Choroid plexus epithelial cell (primary cell): ENCODE measurements around the gene UNC13B.
"Not testable (repeated sequence)": the region's sequence is repeated elsewhere in the genome, so short reads cannot be mapped to it uniquely, and the experiment has no call there.

ENCODE experiments used
- DNase-seq: peaks from one replicate; pipeline ENCODE4 v3.0.0-alpha.2; 2010; ENCODE audit warnings: low read depth
- H3K4me3 ChIP-seq: 2 replicates; pipeline ENCODE4 v1.5.1; 2011; ENCODE audit warnings: low read depth, mild to moderate bottlenecking, control low read depth, low read length, moderate library complexity
- TF ChIP-seq, protein P1 (sequence below): conservative IDR thresholded peaks from 2 replicates; pipeline ENCODE4 v1.5.1; 2011; ENCODE audit warnings: low read depth, mild to moderate bottlenecking, control low read depth, inconsistent platforms, low read length, moderate library complexity

UNC13B gene

DNA sequence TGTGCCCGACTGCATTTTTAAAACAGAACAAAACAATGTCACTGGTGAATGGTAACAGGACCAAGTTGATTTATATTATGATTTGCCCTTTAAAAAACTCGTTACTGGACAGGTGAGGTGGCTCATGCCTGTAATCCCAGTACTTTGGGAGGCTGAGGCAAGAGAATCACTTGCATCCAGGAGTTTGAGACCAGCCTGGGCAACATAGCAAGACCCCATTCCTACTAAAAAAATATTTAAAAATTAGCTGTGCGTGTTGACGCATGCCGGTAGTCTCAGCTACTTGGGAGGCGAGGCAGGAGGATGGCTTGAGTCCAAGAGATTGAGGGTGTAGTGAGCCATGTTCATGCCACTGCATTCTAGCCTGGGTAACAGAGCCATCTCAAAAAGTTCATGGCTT lies 7.2 kb downstream of the UNC13B start:
- H3K4me3 ChIP-seq, result no peak overlapping the region
- TF ChIP-seq, protein P1, sequence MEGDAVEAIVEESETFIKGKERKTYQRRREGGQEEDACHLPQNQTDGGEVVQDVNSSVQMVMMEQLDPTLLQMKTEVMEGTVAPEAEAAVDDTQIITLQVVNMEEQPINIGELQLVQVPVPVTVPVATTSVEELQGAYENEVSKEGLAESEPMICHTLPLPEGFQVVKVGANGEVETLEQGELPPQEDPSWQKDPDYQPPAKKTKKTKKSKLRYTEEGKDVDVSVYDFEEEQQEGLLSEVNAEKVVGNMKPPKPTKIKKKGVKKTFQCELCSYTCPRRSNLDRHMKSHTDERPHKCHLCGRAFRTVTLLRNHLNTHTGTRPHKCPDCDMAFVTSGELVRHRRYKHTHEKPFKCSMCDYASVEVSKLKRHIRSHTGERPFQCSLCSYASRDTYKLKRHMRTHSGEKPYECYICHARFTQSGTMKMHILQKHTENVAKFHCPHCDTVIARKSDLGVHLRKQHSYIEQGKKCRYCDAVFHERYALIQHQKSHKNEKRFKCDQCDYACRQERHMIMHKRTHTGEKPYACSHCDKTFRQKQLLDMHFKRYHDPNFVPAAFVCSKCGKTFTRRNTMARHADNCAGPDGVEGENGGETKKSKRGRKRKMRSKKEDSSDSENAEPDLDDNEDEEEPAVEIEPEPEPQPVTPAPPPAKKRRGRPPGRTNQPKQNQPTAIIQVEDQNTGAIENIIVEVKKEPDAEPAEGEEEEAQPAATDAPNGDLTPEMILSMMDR, result no peak
- no peak for DNase-seq

DNA sequence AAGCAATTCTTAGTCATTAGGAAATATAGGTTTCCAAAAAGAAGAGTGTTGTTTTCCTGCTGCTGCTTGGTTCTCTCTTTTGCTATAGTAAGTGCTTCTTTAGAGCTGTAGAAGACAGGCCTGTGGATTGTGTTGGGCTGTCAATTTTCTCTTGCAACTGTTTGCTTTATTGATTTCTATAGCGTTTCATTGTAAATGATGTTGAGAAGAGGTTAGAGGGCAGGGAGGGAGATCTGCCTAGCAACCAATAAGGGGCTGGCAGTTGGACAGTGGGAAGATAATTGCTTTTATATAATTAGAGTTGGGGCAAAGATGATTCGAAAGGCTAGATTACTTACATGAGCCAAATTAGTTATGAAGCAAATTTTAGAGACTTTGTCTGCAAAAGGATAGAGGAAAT lies 11.1 kb downstream of the UNC13B start:
- no peak overlapping the region for H3K4me3 ChIP-seq

DNA sequence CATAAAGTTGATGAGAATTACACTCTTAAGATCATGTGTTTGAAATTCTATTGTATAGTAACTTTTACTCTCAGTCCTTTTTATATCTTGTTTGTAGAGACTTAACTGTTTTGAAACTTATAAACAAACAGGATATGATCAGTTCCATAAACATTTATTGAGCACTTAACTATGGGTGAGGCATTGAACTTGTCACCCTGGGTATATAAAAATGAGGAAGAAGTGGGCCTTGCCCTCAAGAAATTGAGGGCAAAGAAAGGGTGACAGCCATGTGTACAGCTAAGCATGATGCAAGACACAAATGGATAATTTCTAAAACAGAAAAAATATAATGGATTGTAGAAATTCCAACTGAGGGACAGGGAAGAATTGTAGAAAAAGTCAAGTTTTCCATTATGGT lies 15.7 kb downstream of the UNC13B start:
- TF ChIP-seq, protein P1, result no peak
- no peak for DNase-seq
- no peak overlapping the region for H3K4me3 ChIP-seq

More for the DNA sequence above, 11.1 kb downstream of the UNC13B start:
- TF ChIP-seq, protein P1, result no peak
- DNase-seq, result no peak

DNA sequence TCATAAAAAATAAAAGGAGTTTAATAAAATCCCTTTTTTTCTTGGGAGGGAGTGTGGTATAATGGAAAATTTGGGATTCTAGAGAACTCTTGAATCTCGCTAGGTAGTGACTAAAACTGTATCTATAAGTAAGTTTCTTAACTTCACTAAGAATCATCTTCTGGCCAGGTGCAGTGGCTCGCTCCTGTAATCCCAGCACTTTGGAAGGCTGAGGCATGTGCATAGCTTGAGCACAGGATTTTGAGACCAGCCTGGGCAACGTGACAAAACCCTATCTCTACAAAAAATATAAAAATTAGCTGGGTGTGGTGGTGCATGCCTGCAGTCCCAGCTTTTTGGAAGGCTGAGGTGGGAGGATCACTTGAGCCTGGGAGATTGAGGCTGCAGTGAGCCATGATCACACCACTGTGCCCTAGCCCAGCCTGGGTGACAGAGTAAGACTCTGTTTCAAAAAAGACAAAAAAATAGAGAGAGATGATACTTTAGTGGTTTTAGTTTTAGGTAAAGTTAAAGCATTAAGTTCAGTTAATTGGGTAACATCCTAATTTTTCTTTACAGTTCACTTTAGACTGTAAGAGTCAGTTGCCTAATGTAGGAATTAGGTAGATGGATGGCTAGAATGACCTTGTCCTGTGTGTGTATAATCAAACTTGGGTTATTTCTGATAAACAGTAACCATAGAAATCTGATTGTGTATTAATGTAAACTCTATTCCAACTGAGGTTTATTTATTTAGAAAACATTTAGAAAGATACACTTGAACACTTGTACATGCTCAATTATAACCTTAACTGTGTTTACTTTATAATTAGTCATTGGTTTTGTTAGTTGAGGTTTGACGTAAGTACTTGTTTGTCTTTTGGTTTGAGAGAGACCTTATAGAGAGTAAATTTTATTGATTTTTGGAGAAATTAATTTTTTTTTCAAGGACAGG lies 17.8 kb downstream of the UNC13B start:
- no peak overlapping the region for H3K4me3 ChIP-seq
- no peak for DNase-seq
- TF ChIP-seq, protein P1, result no peak

DNA sequence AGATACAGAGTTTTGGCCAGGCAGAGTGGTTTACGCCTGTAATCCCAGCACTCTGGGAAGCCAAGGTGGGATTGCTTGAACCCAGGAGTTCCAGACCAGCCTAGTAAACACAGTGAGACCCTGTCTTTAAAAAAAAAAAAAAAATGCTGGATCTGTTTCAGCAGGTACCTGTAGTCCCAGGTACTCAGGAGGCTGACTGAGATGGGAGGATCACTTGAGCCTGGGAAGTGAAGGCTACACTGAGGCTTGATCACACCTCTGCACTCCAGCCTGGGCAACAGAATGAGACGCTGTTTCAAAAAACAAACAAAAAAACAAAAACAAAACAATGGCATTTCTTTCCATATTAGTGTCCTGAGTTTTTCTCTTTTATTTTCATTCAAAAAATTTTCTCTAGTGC lies 19.0 kb downstream of the UNC13B start:
- no peak for DNase-seq
- H3K4me3 ChIP-seq, result no peak overlapping the region
- TF ChIP-seq, protein P1, result no peak

DNA sequence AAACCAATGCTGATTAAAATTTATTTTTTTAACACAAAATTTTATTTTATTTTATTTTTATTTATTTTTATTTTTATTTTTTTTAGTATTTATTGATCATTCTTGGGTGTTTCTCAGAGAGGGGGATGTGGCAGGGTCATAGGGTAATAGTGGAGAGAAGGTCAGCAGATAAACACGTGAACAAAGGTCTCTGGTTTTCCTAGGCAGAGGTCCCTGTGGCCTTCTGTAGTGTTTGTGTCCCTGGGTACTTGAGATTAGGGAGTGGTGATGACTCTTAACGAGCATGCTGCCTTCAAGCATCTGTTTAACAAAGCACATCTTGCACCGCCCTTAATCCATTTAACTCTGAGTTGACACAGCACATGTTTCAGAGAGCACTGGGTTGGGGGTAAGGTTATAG lies 20.6 kb downstream of the UNC13B start:
- not testable (repeated sequence) for H3K4me3 ChIP-seq

DNA sequence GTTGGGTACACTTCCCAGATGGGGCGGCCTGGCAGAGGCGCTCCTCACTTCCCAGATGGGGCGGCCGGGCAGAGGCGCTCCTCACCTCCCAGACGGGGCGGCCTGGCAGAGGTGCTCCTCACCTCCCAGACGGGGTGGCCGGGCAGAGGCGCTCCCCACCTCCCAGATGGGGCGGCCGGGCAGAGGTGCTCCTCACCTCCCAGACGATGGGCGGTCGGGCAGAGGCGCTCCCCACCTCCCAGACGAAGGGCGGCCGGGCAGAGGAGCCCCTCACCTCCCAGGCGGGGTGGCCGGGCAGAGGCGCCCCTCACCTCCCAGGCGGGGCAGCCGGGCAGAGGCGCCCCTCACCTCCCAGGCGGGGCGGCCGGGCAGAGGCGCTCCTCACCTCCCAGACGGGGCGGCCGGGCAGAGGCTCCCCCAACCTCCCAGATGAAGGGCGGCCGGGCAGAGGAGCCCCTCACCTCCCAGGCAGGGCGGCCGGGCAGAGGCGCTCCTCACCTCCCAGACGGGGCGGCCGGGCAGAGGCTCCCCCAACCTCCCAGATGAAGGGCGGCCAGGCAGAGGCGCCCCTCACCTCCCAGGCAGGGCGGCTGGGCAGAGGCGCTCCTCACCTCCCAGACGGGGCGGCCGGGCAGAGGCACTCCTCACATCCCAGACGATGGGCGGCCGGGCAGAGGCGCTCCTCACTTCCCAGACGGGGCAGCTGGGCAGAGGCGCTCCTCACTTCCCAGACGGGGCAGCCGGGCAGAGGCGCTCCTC lies 21.4 kb downstream of the UNC13B start:
- DNase-seq, H3K4me3 ChIP-seq: not testable (repeated sequence)

More for the DNA sequence above, 20.6 kb downstream of the UNC13B start:
- DNase-seq, result not testable (repeated sequence)

DNA sequence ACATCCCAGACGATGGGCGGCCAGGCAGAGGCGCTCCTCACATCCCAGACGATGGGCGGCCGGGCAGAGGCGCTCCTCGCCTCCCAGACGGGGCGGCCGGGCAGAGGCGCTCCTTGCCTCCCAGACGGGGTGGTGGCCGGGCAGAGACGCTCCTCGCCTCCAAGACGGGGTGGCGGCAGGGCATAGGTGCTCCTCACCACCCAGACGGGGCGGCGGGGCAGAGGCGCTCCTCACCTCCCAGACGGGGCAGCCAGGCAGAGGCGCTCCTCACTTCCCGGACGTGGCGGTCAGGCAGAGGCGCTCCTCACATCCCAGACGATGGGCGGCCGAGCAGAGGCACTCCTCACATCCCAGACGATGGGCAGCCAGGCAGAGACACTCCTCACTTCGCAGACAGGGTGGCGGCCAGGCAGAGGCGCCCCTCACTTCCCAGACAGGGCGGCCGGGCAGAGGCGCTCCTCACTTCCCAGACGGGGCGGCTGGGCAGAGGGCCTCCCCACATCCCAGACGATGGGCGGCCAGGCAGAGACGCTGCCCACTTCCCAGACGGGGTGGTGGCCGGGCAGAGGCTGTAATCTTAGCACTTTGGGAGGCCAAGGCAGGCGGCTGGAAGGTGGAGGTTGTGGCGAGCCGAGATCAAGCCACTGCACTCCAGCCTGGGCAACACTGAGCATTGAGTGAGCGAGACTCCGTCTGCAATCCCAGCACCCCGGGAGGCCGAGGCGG lies 22.1 kb downstream of the UNC13B start:
- DNase-seq, result not testable (repeated sequence)

More for the DNA sequence above, 22.1 kb downstream of the UNC13B start:
- not testable (repeated sequence) for H3K4me3 ChIP-seq
